Right atrium auricular region (tissue), 2 donors: ENCODE data around the gene LILRB3. TPM values are rescaled to one million over a fixed set of nuclear protein-coding genes. Genes with fewer than 3 reads are reported as not detected.
"Not testable (repeated sequence)": the region's sequence is repeated elsewhere in the genome, so short reads cannot be mapped to it uniquely, and the experiment has no call there.

Source experiments
- DNase-seq: peaks from one replicate; pipeline ENCODE4 v3.0.0-alpha.2; 2019; ENCODE audit warnings: low spot score
- H3K27ac ChIP-seq, 2 donors: fragments of 200-600 bp; sonication (generic); 1 replicate in 1 of 2; 2 replicates in 1 of 2; pipeline ENCODE4 v1.5.1; 2016 to 2019
- H3K27me3 ChIP-seq, 2 donors: fragments of 200-600 bp; sonication (generic); one replicate each; pipeline versions ENCODE4 v1.5.1 to v1.6.0; 2017 to 2019
- H3K36me3 ChIP-seq: fragments of 200-600 bp; sonication (generic); one replicate; pipeline ENCODE4 v1.5.1; 2016
- H3K4me1 ChIP-seq, 2 donors: fragments of 200-600 bp; sonication (generic); one replicate each; pipeline versions ENCODE4 v1.5.1 to v1.6.0; 2017 to 2019
- H3K4me3 ChIP-seq, 2 donors: fragments of 200-600 bp; sonication (generic); 1 replicate in 1 of 2; 2 replicates in 1 of 2; pipeline ENCODE4 v1.5.1; 2017 to 2019; ENCODE audit warnings: mild to moderate bottlenecking in 1 of 2, moderate library complexity in 1 of 2
- H3K9me3 ChIP-seq, 2 donors: fragments of 200-600 bp; sonication (generic); one replicate each; pipeline ENCODE4 v1.5.1; 2019
- total RNA-seq, 2 donors: library from RNA; depleted of rRNA; stranded (reverse); fragments of >200 nt; gene quantifications; one replicate each; pipeline ENCODE4 v1.1.0, GENCODE V29; 2016
- TF ChIP-seq, protein P1 (sequence below), 2 donors: fragments of 200-600 bp; sonication (generic); IDR thresholded peaks; one replicate each; pipeline ENCODE4 v1.5.1; 2019; ENCODE audit warnings: antibody characterized with exemption in 2 of 2

The LILRB3 gene
- total RNA-seq, 2 donors from 2014 or later, result 2.0 to 8.8 TPM

DNA sequence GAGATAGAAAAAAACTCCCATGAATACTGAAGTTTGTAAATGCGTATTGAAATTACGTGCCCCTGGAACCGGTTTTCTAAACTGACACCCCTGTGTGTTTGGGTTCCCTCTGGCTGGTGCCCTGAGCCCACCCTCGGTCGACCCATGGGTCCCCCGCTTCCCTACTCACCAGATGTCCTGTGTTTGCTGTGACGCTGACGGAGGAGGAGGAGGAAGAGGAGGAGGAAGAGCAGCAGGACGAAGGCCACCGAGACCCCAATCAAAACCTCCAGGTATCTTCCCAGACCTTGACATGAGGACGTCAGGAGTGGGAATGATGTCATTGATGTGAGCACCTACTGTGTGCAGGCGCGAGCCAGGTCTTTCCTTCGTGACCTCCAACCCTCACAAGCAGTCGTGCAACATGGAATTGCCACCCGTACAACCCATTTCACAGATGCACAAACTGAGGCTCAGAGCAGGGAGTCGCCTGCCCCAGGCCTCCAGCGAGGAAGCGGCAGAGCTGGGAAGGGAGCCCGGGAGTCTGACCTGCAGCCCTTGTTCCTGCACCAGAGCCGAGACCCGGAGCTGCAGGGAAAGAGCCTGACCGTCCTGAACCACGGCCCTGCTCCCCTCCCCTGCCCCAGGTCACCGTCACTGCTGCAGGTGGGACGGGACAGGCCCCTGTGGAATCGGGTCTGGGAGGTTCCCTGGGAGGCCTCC, 3.7 kb downstream of the LILRB3 start:
- TF ChIP-seq, protein P1, sequence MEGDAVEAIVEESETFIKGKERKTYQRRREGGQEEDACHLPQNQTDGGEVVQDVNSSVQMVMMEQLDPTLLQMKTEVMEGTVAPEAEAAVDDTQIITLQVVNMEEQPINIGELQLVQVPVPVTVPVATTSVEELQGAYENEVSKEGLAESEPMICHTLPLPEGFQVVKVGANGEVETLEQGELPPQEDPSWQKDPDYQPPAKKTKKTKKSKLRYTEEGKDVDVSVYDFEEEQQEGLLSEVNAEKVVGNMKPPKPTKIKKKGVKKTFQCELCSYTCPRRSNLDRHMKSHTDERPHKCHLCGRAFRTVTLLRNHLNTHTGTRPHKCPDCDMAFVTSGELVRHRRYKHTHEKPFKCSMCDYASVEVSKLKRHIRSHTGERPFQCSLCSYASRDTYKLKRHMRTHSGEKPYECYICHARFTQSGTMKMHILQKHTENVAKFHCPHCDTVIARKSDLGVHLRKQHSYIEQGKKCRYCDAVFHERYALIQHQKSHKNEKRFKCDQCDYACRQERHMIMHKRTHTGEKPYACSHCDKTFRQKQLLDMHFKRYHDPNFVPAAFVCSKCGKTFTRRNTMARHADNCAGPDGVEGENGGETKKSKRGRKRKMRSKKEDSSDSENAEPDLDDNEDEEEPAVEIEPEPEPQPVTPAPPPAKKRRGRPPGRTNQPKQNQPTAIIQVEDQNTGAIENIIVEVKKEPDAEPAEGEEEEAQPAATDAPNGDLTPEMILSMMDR (IDR thresholded peaks at IDR 0.05), result no peak
- H3K9me3 ChIP-seq, result no peaks in the 10 kb centered on the region
- H3K27me3 ChIP-seq, result no peaks in the 10 kb centered on the region
- DNase-seq, result no peak
- no peak overlapping the region for H3K4me3 ChIP-seq
- H3K4me1 ChIP-seq, result no peaks in the 10 kb centered on the region
- peaks cover 12% of the 10 kb centered on the region for H3K36me3 ChIP-seq
- no peak overlapping the region for H3K27ac ChIP-seq

DNA sequence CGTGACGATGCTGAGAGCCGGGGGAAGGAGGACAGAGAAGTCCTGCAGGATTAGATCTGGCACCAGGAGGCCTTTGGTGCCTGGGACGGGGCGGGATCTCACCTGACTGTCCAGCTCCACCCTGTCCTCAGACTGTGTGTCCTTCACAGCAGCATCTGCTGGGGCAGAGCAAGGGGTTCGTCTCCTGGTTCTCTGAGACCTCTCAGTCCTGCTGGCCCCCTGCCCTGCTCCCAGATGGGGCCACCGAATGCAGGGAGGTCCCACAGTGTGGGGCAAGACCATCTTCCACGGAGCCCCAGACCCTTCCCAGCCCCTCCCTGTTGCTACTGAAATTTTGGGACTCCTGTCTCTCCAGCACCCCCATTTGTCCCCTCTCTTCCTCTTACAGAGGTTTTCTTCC, 4.5 kb downstream of the LILRB3 start:
- H3K27me3 ChIP-seq, result no peaks in the 10 kb centered on the region
- H3K36me3 ChIP-seq, result peaks cover 12% of the 10 kb centered on the region
- H3K9me3 ChIP-seq, result no peaks in the 10 kb centered on the region
- no peak overlapping the region for H3K4me3 ChIP-seq
- H3K4me1 ChIP-seq, result no peaks in the 10 kb centered on the region
- TF ChIP-seq, protein P1 (IDR thresholded peaks at IDR 0.05), result no peak
- H3K27ac ChIP-seq, result no peak overlapping the region
- no peak for DNase-seq

DNA sequence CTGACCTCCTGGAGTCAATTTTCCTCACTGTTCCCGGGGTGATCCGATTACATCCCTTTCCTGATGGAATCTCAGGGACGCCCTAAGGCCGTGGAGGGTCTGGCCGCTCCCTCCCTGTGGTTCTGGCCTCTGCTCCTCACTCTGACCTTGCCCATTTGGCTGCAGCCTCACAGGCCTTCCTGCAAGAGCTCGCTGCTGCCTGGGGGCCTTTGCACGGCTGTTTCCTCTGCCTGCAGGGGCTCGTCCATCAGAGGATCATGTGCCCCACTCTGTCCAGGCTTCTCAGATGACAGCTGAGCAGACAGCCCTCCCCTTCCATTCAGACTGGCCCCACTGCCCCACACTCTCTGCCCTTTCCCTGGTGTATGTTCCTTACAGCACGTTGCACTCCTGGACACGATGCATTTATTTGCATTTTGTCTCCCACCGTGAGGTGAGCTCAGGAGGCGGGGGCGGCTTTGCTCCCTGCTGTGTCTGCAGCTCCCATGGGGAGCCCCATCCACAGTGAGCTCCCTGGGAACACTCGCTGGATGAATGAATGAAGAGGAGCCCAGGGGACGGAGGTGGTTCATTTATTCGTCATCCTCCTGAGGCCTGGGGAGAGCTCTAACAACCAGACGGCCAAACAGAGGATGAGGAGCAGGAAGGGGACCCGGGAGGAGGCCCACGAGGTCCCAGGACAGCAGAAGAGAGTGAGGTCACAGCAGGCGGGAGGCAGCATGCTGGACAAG, 5.1 kb downstream of the LILRB3 start:
- H3K4me3 ChIP-seq, result not testable (repeated sequence)
- peaks cover 12% of the 10 kb centered on the region for H3K36me3 ChIP-seq

DNA sequence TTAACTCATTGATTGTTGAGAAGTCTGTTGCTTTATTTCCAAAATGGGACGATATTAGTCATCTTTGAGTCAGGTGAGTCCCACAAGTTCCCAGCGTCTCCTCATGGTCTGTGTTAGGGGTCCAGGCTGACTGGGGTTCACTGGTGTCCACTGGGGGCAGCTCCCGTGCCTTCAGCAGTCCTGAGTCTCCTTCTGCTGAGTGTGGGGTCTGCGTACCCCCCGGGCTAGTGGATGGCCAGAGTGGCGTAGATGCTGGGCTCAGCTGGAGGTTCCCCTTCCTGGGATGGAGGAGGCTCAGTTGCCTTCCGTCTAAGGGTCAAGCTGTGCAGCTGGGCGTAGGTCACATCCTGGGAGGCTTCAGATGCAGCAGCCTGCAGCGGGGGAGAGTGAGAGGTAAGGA, 5.9 kb downstream of the LILRB3 start:
- peaks cover 12% of the 10 kb centered on the region for H3K36me3 ChIP-seq
- no peak overlapping the region for H3K27ac ChIP-seq
- no peak for DNase-seq
- no peaks in the 10 kb centered on the region for H3K4me1 ChIP-seq
- no peaks in the 10 kb centered on the region for H3K27me3 ChIP-seq
- no peaks in the 10 kb centered on the region for H3K9me3 ChIP-seq
- no peak overlapping the region for H3K4me3 ChIP-seq
- TF ChIP-seq, protein P1 (IDR thresholded peaks at IDR 0.05), result no peak

More for the DNA sequence above, 5.1 kb downstream of the LILRB3 start:
- DNase-seq, H3K4me1 ChIP-seq, H3K27me3 ChIP-seq, H3K9me3 ChIP-seq, H3K27ac ChIP-seq: not testable (repeated sequence)

DNA sequence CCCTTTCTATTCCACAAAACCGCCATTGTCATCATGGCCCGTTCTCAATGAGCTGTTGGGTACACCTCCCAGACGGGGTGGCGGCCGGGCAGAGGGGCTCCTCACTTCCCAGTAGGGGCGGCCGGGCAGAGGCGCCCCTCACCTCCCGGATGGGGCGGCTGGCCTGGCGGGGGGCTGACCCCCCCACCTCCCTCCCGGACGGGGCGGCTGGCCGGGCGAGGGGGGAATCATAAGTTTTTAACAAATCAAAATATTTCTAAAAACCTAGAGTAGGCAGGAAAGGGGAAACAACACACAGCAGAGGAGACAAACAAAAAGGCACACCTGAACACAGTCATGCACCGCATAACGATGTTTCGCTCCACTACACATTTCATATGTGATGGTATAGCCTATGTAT, 8.1 kb downstream of the LILRB3 start:
- not testable (repeated sequence) for H3K27ac ChIP-seq, H3K9me3 ChIP-seq, DNase-seq, H3K4me3 ChIP-seq, H3K27me3 ChIP-seq
- peaks cover 0 to 13% of the 10 kb centered on the region in 2 donors for H3K4me1 ChIP-seq
- H3K36me3 ChIP-seq, result peaks cover 12% of the 10 kb centered on the region

DNA sequence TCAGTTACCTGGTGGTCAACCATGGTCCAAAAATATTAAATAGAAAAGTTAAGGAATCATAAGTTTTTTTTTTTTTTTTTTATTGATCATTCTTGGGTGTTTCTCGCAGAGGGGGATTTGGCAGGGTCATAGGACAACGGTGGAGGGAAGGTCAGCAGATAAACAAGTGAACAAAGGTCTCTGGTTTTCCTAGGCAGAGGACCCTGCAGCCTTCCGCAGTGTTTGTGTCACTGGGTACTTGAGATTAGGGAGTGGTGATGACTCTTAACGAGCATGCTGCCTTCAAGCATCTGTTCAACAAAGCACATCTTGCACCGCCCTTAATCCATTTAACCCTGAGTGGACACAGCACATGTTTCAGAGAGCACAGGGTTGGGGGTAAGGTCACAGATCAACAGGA, 8.6 kb downstream of the LILRB3 start:
- not testable (repeated sequence) for DNase-seq, H3K36me3 ChIP-seq, H3K27ac ChIP-seq, H3K27me3 ChIP-seq, H3K4me3 ChIP-seq, H3K9me3 ChIP-seq
- H3K4me1 ChIP-seq, result peaks cover 0 to 18% of the 10 kb centered on the region in 2 donors

DNA sequence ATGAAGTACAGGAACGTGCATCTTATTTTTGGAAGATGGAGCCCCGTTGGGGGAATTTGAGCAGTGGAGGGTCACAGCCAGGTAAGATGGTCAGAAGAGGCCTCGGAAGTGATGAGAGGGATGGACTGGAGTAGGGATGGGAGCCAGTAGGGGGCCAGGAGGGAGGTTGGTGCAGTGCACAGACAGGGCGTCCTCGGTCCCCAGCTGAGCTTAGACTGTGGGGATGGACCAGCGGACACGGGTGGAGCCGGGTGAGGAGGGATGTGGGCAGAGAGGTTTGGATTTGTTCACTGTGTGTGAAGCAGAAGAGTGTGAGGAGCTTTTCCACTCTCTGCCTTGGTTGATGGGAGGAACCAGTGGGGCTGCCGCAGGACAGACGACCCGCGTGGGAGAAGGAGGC, 11.6 kb downstream of the LILRB3 start:
- no peak overlapping the region for H3K27ac ChIP-seq
- DNase-seq, result no peak
- TF ChIP-seq, protein P1 (IDR thresholded peaks at IDR 0.05), result no peak
- H3K27me3 ChIP-seq, result no peaks in the 10 kb centered on the region
- no peak overlapping the region for H3K4me3 ChIP-seq
- peaks cover 0 to 45% of the 10 kb centered on the region in 2 donors for H3K4me1 ChIP-seq
- no peaks in the 10 kb centered on the region for H3K9me3 ChIP-seq
- H3K36me3 ChIP-seq, result peaks cover 22% of the 10 kb centered on the region
